B cell (primary cell): Measurements from ENCODE around the gene DEFB119. TPM values are rescaled to one million over a fixed set of nuclear protein-coding genes. Genes with fewer than 3 reads are reported as not detected.

Source experiments
- ATAC-seq: fragments of 200-7000 bp; cut with Tn5 transposase; one replicate; pipeline ENCODE4 v1.10.0; 2021; ENCODE audit warnings: low read depth, mild to moderate bottlenecking, moderate number of reproducible peaks, moderate library complexity
- CTCF ChIA-PET: fragments of 350-600 bp; sonication (Branson Sonifier 250); formaldehyde crosslinking; loops from one replicate; lab custom pipeline; 2021; ENCODE audit warnings: antibody characterized with exemption, inconsistent platforms; lab: Charles Lee
- POLR2A ChIA-PET: fragments of 350-600 bp; sonication (Branson Sonifier 250); formaldehyde crosslinking; loops from one replicate; lab custom pipeline; 2021; ENCODE audit warnings: antibody characterized with exemption; lab: Charles Lee
- DNase-seq: peaks from one replicate; pipeline ENCODE4 v3.0.0; 2013
- H2AFZ ChIP-seq: 2 replicates; pipeline ENCODE4 v1.6.1; 2012; ENCODE audit warnings: mild to moderate bottlenecking, low read depth, low read length; ENCODE audit not compliant: insufficient read depth, poor library complexity, severe bottlenecking
- H3K27ac ChIP-seq, 2 donors: 1 replicate in 1 of 2; 2 replicates in 1 of 2; pipeline ENCODE4 v1.5.1; 2012 to 2013; ENCODE audit warnings: low read length in 2 of 2, mild to moderate bottlenecking in 2 of 2, moderate library complexity in 1 of 2
- H3K27me3 ChIP-seq, 4 experiments: fragments of 200-600 bp in 1 of 4; sonication (generic) in 1 of 4; replicated peaks in 1 of 4; 1 replicate in 2 of 4; 2 replicates in 2 of 4; pipeline versions ENCODE4 v1.6.1 to v1.7.0; 2013 to 2016; ENCODE audit warnings: low read length in 3 of 4, mild to moderate bottlenecking in 2 of 4, mixed read lengths in 1 of 4, moderate library complexity in 1 of 4; ENCODE audit not compliant: insufficient read depth in 4 of 4, control insufficient read depth in 3 of 4; ENCODE audit errors: control extremely low read depth in 1 of 4
- H3K36me3 ChIP-seq, 2 experiments: replicated peaks in 1 of 2; 1 replicate in 1 of 2; 2 replicates in 1 of 2; pipeline versions ENCODE4 v1.6.1 to v1.7.1; 2013; ENCODE audit warnings: low read length in 1 of 2; ENCODE audit not compliant: insufficient read depth in 2 of 2, control insufficient read depth in 1 of 2; ENCODE audit errors: control extremely low read depth in 1 of 2, extremely low read depth in 1 of 2
- H3K4me1 ChIP-seq, 2 donors: fragments of 200-600 bp in 1 of 2; sonication (generic) in 1 of 2; 1 replicate in 1 of 2; 2 replicates in 1 of 2; pipeline versions ENCODE4 v1.5.1 to v1.6.1; 2013 to 2017; ENCODE audit warnings: low read length in 2 of 2; ENCODE audit not compliant: control insufficient read depth in 2 of 2, insufficient read depth in 2 of 2
- H3K4me2 ChIP-seq: replicated peaks from 2 replicates; pipeline ENCODE3; 2012; ENCODE audit warnings: mild to moderate bottlenecking, low read depth, low read length; ENCODE audit not compliant: poor library complexity, severe bottlenecking
- H3K4me3 ChIP-seq, 5 experiments: fragments of 200-600 bp in 1 of 5; sonication (generic) in 1 of 5; 1 replicate in 3 of 5; 2 replicates in 2 of 5; pipeline versions ENCODE4 v1.5.1 to v1.7.0; 2011 to 2016; ENCODE audit warnings: low read length in 4 of 5, mild to moderate bottlenecking in 4 of 5, low read depth in 2 of 5, control low read depth in 1 of 5, moderate library complexity in 1 of 5; ENCODE audit not compliant: insufficient read depth in 1 of 5; ENCODE audit errors: control extremely low read depth in 1 of 5, extremely low read depth in 1 of 5
- H3K79me2 ChIP-seq: fragments of 200-600 bp; sonication (generic); one replicate; pipeline ENCODE4 v1.6.0; 2016; ENCODE audit warnings: low read length; ENCODE audit not compliant: control insufficient read depth, insufficient read depth
- H3K9ac ChIP-seq: fragments of 200-600 bp; sonication (generic); 2 replicates; pipeline ENCODE4 v1.6.1; 2017; ENCODE audit warnings: mild to moderate bottlenecking, low read length, moderate library complexity
- H3K9me3 ChIP-seq, 3 donors: one replicate each; pipeline versions ENCODE4 v1.6.1 to v1.7.1; 2013; ENCODE audit warnings: low read length in 2 of 3; ENCODE audit not compliant: control insufficient read depth in 2 of 3, insufficient read depth in 1 of 3; ENCODE audit errors: control extremely low read depth in 1 of 3
- H4K20me1 ChIP-seq: 2 replicates; pipeline ENCODE4 v1.6.0; 2012; ENCODE audit warnings: mild to moderate bottlenecking, low read length; ENCODE audit not compliant: insufficient read depth, control insufficient read depth, poor library complexity, severe bottlenecking
- H3K27ac Mint-ChIP-seq: one replicate; pipeline ENCODE4 v1.8.0; 2021; ENCODE audit warnings: mixed read lengths
- H3K27me3 Mint-ChIP-seq: one replicate; pipeline ENCODE4 v1.8.0; 2021; ENCODE audit warnings: mixed read lengths
- H3K4me1 Mint-ChIP-seq: one replicate; pipeline ENCODE4 v1.8.0; 2021; ENCODE audit warnings: mixed read lengths
- H3K4me3 Mint-ChIP-seq: one replicate; pipeline ENCODE4 v1.8.0; 2021; ENCODE audit warnings: mixed read lengths
- H3K9me3 Mint-ChIP-seq: one replicate; pipeline ENCODE4 v1.8.0; 2022; ENCODE audit warnings: mixed read lengths; ENCODE audit not compliant: insufficient read depth
- EZH2 ChIP-seq: IDR thresholded peaks from 2 replicates; pipeline ENCODE4 v1.6.1; 2012; ENCODE audit warnings: borderline replicate concordance, low read depth, mild to moderate bottlenecking, moderate library complexity, low read length; ENCODE audit not compliant: insufficient read depth, poor library complexity, severe bottlenecking
- whole genome bisulfite sequencing: methylation state at CpG from one replicate; pipeline ENCODE4 v1.1.5; 2013; ENCODE audit warnings: missing lambda C conversion rate; ENCODE audit not compliant: insufficient coverage; 5-methylcytosine and 5-hydroxymethylcytosine counted together
- intact Hi-C: fragments of 100-400 bp; cut with micrococcal nuclease; formaldehyde crosslinking; loops from one replicate; pipeline ENCODE4 v1.10.0; 2022
- polyA plus RNA-seq: library from polyadenylated mRNA; depleted of rRNA; stranded (reverse); fragments of >200 nt; gene quantifications from 2 replicates; pipeline ENCODE4 v1.2.3, GENCODE V29; 2012
- total RNA-seq, 2 donors: library from RNA; stranded (reverse); fragments of 120-200 nt in 1 of 2; gene quantifications; 1 replicate in 1 of 2; 2 replicates in 1 of 2; pipeline versions ENCODE4 v1.2.3 to v1.2.4, GENCODE V29; 2013 to 2022
- TF ChIP-seq, protein P1 (sequence below): fragments of 200-600 bp; IDR thresholded peaks from one replicate; pipeline ENCODE4 v1.8.0; 2022; ENCODE audit warnings: antibody characterized with exemption, mild to moderate bottlenecking

DEFB119 gene
- total and polyA plus RNA-seq, 2 donors (not counting 1 experiment from before 2014, with no cell fraction given), result not detected

DNA sequence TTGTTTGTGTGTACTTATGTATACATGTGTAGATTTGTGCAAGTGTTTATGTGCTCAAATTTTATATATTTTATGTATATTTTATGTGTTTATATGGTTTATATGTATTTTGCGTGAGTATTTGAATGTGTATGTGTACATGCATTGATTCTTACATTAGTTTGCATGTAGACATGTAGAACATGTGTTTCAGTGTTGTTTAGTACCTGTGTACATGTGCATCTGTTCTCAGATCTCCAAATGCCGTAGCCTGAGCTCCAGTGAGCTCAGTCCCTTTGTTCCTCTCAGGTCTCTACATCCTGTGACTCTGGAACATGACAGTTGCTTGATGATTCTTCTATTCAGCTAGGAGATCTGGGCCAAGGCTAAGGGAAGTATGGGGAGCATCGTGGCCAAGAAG, 4.5 kb upstream of the DEFB119 start:
- Histone ChIP-seq H3K9ac (no peak overlapping the region), H3K27me3 (no peaks in the 10 kb centered on the region), H3K4me1 (no peaks in the 10 kb centered on the region), H3K36me3 (no peaks in the 10 kb centered on the region), H3K9me3 (no peaks in the 10 kb centered on the region), H2AFZ (no peak overlapping the region), H3K27ac (no peak overlapping the region), H3K4me2 (no peak overlapping the region), H3K79me2 (no peaks in the 10 kb centered on the region), H4K20me1 (no peaks in the 10 kb centered on the region), H3K4me3 (no peak overlapping the region)
- no peak overlapping the region for H3K4me3 Mint-ChIP-seq
- WGBS, result 54% methylated on average over 3 of the region's 3 CpGs
- ATAC-seq (no peak), DNase-seq (no peak)
- ChIA-PET CTCF (no interaction called here), POLR2A (no interaction called here)
- no peaks in the 10 kb centered on the region for H3K4me1 Mint-ChIP-seq
- H3K9me3 Mint-ChIP-seq, result no peaks in the 10 kb centered on the region
- no peak overlapping the region for H3K27ac Mint-ChIP-seq
- TF ChIP-seq EZH2, result no peak
- TF ChIP-seq, protein P1, sequence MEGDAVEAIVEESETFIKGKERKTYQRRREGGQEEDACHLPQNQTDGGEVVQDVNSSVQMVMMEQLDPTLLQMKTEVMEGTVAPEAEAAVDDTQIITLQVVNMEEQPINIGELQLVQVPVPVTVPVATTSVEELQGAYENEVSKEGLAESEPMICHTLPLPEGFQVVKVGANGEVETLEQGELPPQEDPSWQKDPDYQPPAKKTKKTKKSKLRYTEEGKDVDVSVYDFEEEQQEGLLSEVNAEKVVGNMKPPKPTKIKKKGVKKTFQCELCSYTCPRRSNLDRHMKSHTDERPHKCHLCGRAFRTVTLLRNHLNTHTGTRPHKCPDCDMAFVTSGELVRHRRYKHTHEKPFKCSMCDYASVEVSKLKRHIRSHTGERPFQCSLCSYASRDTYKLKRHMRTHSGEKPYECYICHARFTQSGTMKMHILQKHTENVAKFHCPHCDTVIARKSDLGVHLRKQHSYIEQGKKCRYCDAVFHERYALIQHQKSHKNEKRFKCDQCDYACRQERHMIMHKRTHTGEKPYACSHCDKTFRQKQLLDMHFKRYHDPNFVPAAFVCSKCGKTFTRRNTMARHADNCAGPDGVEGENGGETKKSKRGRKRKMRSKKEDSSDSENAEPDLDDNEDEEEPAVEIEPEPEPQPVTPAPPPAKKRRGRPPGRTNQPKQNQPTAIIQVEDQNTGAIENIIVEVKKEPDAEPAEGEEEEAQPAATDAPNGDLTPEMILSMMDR, result no peak
- intact Hi-C loops, result no loop called here
- H3K27me3 Mint-ChIP-seq, result peaks cover 22% of the 10 kb centered on the region

DNA sequence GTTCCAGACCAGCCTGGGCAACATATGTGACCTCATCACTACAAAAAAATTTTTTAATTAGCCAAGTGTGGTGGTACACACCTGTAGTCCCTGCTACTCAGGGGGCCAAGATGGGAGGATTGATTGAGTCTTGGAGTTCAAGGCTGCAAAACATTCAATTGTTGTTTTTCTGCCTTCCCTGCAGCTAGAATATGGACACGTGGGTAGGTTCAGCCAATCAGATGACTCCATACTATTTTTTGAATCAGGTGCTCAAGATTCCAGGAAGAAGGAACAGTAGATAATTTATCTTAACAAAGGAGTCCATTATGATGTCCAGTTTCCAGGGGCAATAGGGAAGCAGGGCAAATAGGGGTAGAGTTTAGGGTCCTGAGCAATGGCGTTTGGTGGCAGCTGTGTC, 2.4 kb upstream of the DEFB119 start:
- Mint-ChIP-seq H3K4me1 (no peaks in the 10 kb centered on the region), H3K27me3 (peaks cover 30% of the 10 kb centered on the region), H3K4me3 (no peak overlapping the region), H3K9me3 (no peaks in the 10 kb centered on the region), H3K27ac (no peak overlapping the region)
- Histone ChIP-seq H3K9ac (no peak overlapping the region), H3K27me3 (no peaks in the 10 kb centered on the region), H3K79me2 (no peaks in the 10 kb centered on the region), H3K4me3 (no peak overlapping the region), H3K9me3 (no peaks in the 10 kb centered on the region), H4K20me1 (no peaks in the 10 kb centered on the region), H3K4me2 (no peak overlapping the region), H3K36me3 (no peaks in the 10 kb centered on the region), H2AFZ (no peak overlapping the region), H3K4me1 (no peaks in the 10 kb centered on the region), H3K27ac (no peak overlapping the region)
- intact Hi-C loops, result no loop called here
- POLR2A ChIA-PET, result no interaction called here
- CTCF ChIA-PET, result no interaction called here
- ATAC-seq (no peak), DNase-seq (no peak)
- no CpG with 5 or more reads among the region's 2 CpGs for WGBS
- TF ChIP-seq, protein P1, result no peak
- TF ChIP-seq EZH2, result no peak
